GM18505 (cell line): ENCODE measurements around the gene IGFALS.
"Not testable (repeated sequence)": the region's sequence is repeated elsewhere in the genome, so short reads cannot be mapped to it uniquely, and the experiment has no call there.

Source experiments
- ATAC-seq: cut with Tn5 transposase; IDR thresholded peaks from one replicate; pipeline ENCODE4 v1.9.1; 2021; ENCODE audit not compliant: unreplicated experiment
- POLR2A ChIP-seq: IDR thresholded peaks from 4 replicates; pipeline ENCODE4 v1.6.1; 2011; ENCODE audit warnings: borderline replicate concordance; ENCODE audit not compliant: insufficient read depth, insufficient read length; ENCODE audit errors: extremely low read depth

Gene IGFALS

DNA sequence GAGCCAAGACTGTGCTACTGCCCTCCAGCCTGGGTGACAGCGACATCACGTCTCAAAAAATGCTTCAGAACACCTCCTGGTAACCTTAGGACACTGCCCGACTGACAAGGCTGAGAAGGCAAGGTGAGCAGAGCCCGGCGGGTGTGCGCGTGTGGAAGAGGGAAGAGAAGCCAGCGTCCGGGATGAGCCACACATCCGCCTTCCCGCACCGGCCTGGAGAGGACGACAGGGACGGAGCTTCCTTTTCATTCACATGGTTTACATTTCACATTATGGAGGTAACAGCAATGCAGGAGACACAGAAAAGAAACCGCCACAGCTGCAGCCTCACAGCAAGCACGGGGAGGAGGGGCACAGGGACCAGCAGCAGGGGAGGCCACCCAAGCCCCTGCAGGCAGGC, 16.6 kb upstream of the IGFALS start:
- no peak for TF ChIP-seq POLR2A
- no peak for ATAC-seq

DNA sequence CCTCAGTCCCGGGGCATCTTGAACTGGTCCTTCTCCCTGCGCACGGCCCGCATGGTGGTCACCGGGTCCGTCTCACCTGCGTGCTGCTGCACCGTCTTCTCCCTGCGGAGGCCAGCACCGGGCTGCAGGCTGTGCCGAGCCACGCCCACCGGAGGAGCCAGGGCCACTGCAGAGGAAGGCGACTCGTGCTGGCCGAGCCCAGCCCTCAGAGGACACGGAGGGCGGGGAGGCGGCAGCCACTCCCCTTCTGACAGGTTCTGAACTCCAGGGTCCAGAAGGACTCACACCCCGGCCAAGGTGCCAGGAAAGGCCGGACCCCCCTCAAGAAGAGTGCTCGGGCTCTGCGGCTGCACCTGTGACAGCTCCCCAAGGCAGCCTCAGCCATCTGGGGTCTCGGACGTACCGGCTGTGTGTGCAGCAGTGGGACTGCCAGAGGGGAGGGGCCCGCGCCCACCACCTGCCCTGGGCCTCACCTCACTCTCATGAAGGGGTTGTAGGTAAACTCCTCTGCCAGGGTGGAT, 15.8 kb upstream of the IGFALS start:
- ATAC-seq = no peak
- no peak for TF ChIP-seq POLR2A

DNA sequence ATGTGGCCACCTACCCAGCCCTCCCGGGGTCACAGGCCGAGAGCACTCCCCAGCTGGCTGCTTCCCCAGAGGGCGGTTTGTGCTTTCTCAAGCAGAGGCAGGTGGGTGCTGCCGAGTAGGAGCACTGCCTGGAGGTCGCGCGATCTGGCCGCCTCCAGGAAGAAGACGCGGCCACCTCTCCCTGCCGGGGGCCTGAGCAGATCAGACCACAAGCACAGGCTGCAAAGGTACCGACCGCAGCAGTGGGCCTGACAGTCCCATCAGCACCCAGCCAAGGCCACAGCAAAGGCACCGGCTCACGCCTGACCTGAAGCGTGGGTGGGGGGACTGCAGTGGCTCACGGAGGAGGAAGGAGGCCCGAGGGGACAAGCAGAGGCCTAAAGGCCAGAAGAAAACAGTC, 15.2 kb upstream of the IGFALS start:
- no peak for ATAC-seq
- no peak for TF ChIP-seq POLR2A

DNA sequence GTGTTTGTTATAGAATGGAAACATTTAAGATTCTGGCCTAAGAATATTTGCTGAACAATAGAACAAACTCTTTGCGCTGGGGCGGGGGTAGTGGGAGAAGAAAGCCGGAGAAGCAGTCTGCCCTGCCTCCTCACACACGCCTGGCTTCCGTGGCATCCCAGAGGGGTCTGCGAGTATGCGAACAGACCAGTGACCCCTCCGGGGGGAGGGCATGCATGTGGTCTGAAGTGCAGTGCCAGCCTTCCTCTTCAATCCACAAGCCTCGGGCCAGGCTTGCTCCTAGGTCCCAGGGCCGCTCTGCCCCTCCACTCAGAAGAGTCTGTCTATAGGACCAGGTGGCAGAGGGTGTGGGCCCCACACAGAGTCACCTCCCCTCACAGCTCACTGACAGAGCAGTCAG, 14.1 kb upstream of the IGFALS start:
- no peak for ATAC-seq
- no peak for TF ChIP-seq POLR2A

DNA sequence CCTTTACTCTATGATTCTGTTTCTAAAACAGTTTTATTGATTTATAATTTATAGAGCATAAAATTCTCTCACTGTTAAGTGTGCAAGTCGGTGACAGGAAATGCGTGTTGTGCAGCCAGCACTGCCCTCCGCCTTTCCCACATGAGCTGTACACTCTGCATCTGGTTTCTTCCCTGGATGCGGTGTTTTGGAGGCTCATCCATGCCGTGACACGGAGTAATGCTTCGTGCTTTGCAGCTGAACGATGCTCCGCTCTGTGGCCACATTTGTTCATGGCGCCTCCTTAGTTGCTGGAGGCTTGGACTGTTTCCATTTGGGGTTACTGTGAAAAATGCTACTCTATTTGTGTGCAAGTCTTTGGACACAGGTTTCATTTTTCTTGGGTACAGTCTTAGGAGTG, 7.2 kb upstream of the IGFALS start:
- ATAC-seq = no peak
- TF ChIP-seq POLR2A = no peak

DNA sequence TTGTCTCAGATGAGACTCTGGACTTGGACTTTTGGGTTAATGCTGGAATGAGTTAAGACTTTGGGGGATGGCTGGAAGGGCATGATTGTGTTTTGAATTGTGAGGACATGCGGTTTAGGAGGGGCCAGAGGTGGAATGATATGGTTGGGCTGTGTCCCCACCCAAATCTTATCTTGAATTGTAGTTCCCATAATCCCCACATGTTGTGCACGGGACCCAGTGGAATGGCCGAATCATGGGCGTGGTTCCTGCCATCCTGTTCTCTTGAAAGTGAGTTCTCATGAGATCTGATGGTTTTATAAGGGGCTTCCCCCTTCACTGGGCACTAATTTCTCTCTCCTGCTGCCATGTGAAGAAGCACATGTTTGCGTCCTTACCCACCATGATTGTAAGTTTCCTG, 5.8 kb upstream of the IGFALS start:
- ATAC-seq = not testable (repeated sequence)

DNA sequence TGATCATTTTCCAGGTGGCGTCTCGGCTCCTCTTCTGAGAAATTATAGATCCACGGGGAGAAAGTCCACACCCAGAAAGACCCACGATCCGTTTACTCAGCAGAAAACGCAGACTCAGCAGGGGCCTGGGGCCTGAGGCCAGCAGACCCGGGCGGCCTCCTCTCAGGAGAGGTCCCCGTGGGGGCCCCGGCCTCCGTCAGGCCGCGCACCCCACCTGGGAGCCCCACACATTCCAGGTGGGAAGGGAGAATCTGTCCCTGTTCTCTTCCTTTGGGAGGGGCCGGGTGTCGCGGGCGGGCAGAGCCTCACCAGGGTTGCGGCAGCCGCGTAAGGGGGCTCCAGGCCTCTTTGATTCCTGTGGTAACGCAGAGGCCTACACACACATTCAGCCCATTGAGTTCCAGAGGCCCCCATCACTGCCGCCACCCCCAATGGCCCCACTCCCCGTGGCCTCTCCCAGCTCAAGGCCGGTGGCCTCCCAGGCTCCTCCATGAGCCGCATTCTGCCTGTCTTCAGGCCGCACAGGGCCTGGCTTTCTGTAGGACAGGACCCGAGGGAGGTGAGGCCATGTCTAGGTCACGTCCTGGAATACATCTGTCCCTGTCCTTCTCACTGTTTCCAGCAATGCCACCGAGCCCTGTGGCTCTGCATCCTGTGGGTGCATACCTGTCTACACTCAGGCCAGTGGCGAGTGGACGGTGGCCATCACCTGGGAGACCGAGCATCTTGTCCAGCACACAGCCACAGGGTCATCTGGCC, 1.6 kb upstream of the IGFALS start:
- TF ChIP-seq POLR2A = no peak
- no peak for ATAC-seq

DNA sequence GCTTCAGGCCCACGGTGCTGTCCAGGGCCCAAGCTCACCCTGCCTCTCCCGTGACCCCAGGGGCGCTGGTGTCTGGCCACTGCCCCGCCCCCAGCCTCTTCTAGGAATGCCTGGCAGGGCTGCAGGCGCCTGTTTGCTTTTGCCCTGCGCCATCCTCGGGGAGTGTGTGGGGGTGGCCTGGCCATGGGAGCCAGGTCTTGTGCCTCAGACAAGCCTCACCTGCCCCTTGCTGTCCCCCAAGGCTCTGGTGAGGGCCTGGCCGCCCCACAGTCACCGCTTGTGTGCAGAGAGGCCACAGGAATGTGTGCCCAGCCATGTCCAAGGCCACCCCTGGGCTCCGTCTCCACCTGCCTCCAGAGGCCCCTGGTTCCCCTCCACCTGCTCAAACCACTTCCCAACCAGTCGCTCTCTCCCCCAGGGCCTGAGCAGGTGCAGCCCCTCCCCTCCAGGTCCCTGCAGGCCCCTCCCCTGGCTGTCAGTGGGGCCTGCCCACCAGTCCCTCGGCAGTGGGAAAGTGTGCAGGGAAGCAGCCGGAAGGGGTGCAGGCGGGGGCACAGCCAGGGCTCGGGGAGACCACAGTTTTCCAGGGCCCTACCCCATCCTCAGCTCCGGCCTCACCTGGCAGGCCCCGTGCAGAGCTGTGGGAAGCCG, 841 bp upstream of the IGFALS start:
- TF ChIP-seq POLR2A = no peak
- no peak for ATAC-seq

DNA sequence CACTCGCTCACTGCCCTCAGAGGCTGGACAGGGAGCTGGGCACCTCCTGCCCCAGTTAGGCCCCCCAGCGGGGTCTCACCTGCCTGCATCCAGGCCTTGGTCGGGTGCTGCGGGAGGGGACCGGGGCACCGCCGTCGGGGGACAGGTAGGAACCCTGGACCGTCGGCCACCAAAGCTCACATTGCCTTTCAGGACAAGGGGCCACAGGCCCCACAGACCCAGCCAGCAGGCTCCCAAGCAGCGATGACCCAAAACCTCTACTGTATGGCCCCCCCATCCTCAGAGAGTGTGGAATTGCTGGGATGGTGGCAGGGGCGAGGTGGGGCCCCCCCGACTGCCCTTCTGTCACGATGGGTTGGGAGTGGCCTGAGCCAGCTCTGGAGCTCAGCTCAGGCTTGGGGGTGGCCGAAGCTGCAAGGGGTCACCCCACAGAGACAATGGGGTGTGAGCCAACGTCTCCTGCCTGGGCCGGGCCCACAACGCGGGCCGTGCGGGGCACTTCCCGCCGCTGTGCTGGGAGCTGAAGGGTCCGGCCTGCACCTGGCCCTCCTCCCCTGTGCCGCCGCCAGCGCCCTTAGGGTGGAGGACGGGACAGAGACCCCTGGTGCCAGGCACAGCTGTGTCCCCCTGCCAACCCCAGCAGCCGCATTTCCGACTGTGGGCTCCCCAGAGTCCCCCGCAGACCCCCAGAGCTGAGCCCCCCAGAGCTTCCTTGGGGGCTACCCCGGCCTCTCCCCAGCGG, 498 bp downstream of the IGFALS start:
- no peak for ATAC-seq
- TF ChIP-seq POLR2A = no peak

DNA sequence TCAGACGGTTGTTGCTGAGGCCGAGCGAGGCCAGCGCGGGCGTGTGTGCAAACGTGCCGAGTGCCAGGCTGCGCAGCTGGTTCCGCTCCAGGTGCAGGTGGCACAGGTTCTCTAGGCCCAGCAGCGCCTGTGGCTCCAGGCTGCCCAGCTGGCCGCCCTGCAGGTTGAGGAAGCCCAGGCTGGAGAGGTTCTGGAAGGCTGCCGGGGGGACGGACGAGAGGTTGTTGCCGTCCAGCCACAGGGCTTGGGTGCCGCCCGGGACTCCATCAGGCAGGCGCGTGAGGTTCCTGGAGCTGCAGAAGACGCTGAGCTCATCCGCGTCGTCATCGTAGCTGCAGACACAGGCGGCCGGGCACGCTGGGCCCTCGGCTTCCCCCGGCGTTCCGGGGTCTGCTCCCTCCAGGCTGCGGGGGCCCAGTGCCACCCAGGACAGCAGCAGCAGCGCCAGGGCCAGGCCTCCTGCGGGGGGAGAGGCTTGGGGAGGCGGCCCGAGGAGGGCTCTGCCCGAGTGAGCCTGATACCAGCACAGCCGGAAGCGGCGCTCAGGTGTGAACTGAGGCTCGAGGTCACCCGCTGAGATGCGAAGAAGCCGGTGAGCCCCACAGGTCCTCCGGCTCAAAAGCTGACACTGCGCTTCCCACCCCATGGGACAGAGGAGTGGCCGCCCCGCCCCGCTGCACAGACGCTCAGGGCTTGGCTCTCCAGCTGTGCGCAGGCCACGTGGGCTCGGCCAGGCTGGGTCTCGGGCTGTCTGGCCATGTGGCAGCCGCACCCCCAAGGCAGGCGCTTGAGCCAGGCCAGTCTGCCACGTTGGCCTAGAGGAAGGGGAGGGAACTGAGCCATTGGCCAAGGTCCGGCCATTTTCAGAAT, 1.3 kb downstream of the IGFALS start:
- ATAC-seq = no peak

DNA sequence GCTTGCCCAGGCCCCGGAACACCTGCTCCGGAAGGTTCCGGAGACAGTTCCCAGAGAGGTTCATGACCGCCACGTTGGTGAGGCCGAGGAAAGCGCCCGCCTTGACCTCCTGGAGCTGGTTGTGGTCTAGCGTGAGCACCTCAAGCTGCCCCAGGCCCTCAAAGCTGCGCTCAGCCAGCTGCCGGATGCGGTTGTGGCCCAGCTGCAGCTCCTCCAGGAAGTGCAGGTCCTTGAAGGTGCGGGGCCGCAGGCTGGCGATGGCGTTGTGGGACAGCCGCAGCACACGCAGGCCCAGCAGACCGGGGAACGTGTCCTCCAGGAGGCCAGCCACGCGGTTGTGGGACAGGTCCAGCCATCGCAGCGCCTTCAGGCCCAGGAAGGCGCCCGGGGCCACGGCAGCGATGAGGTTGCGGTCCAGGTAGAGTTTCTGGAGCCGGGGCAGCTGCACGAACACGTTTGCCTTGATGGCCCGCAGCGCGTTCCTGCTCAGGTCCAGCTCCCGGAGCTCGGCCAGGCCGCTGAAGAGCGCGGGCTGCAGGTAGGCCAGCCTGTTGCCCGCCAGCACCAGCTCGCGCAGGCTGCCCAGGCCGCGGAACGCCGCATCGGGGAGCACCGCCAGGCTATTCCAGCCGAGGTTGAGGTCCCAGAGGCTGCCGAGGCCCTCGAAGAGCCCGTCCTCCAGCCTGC, 2.1 kb downstream of the IGFALS start:
- TF ChIP-seq POLR2A = no peak
- ATAC-seq = no peak

More for the DNA sequence above, 1.3 kb downstream of the IGFALS start:
- no peak for TF ChIP-seq POLR2A

DNA sequence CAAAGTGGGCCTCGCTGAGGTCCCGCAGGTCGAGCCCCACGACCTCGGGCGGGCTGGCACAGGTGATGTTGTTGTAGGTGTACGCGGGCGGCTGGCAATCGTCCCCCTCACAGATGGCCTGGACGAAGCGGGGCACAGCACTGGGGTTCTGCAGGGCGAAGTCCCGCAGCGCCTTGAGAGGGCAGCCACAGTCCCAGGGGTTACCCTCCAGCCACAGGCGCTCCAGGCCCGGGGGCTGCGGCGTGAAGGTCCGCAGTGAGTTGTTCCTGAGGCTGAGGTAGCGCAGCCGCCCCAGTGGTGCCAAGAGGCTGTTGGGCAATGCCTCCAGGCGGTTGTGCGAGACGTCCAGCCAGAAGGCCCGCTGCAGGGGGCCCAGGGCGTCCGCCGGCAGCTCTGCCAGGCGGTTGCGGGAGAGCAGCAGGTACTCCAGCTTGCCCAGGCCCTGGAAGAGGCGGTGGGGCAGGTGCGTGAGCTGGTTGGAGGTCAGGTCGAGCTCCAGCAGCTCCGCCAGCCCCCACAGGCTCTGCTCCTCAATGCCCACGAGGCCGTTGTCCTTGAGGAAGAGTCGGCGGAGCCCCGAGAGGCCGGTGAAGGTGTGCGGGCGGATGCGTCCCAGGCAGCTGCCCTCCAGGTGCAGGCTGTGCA, 2.8 kb downstream of the IGFALS start:
- no peak for TF ChIP-seq POLR2A
- ATAC-seq = no peak
